HG03442 (cell line): Measurements from ENCODE around the gene RNF10.
A peak's percentile ranks its signal among the peaks of the same experiment; 100 is the strongest.
"Not testable (repeated sequence)": the region's sequence is repeated elsewhere in the genome, so short reads cannot be mapped to it uniquely, and the experiment has no call there.

Experiments
- ATAC-seq: cut with Tn5 transposase; IDR thresholded peaks from one replicate; pipeline ENCODE4 v1.9.1; 2021; ENCODE audit warnings: mild to moderate bottlenecking, moderate library complexity; ENCODE audit not compliant: unreplicated experiment

RNF10 gene

DNA sequence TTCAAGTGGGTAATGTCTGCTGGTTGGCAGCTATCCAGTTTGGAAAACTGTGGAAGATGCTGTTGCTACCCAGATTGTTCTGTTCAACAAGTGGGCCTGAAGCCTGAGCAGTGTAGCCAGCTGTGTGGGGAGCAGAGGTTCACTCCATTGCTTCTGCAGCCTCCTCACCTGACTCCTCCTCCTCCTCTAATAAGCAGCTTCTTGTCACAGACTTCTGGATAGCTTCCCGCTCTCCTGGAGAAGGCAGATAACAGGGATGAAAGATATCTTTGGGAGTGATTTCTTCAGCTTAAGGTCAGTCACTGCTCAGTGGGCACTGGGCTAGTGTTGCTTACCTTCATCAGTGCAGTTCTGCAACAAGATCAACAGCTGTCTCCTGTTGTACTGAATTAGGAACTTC, 45.0 kb downstream of the RNF10 start:
- no peak for ATAC-seq

DNA sequence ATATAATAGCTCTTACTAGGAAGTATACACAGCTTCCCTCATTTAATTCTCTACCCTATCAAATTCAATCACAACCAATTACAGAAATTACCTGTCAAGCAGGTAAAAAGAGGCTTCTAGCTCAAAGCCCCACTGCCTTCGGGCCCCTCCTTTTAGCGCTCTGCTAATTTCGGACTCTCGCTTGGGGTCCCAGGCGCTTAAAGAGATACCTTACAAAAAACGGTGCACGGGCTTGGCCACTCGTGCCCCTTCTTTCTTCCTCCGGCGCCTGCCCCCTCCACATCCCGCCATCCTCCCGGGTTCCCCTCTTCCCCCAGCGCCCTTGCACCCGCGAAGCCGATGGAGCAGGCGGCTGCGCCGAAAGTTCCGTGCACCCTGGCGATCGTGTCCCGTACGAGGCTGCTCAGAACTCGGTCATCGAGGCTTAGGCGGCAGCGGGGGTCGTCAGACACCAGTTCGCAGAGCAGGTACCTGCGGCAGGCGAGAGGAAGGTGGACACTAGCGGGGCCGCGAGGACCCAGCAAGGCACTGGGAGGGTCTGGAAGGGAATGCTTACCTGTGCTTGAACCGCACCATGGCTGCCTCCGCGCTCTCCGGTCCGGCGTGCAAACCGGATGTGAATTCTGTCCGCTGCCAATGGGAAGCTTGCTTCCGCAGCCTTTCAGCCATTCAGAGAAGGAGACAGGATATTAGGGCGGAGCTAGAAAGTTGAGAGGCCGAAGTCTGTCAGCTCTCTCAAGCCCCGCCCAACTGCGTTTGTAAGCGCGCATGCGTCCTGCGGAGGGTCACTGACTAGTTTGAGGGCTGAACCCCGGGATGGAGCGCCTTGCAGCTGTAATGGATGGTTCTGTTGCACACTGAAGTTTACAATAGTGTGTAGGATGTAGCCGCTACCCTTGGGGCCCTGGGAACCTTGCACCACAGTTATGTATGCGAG, 46.9 kb downstream of the RNF10 start, which contains the start of gene POP5:
Gene POP5, minus strand, starts transcription at position 616 of the 937 bp plus-strand sequence. Its CDS starts 40 bp downstream, at position 576.
- peak; percentile 84 for ATAC-seq

DNA sequence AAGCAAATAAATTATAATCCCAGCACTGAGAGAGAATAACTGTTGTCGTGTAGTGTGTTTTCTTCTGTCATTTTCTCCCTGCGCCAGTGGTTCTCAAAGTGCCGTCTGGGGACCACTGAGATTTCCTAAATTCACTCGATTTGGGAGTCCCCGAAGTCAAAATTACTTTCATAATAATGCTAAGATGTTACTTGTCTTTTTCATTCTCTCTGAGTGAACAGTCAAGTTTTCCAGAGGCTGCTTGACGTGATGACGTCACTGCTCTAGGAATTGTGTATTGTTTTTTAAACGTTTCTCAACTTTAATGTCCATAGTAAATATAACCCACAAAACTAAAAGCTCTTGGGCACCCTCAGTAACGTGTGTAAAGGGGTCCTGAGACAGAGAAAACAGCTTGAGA, 47.8 kb downstream of the RNF10 start:
- no peak for ATAC-seq

GRCh38 chr12:120583478-120584030, 49.4 kb downstream of the RNF10 start:
- ATAC-seq, result no peak

DNA sequence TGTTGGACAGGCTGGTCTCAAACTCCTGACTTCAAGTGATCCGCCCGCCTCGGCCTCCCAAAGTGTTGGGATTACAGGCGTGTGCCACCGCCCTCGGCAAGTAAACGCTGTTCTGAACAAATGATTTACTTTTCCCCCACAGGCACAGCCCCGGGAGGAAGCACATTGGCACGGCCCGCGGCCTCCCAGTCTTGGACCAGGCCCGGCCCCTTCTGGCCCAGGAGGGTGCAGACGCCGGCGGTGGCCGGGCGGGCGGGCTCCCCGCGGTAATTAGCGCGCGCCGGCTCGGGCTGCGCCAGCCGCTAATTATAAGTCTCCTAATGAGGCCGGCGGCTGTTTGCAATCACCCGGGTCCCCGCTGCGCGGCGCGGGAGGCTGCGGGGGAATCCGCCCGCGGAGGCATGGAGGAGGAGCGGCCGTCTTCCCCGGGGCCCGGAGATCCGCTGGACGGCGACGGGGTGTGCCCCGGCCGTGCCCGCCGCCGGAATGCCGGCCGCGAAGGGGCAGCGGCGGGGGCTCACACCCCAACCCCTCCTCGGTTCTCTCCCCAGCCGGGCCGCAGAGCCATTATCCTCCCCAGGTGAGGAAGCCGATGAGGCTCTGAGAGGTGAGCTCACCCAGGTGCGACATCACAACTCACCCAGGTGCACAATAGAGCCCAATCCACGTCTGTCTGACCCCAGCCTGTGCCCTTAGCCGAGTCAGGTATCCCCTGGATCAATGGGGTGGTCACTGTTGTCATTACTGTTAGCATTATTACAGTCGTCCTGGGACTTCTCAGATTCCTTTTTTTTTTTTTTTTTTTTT, 50.4 kb downstream of the RNF10 start:
- ATAC-seq, result no peak

GRCh38 chr12:120586206-120586605, 52.0 kb downstream of the RNF10 start:
- no peak for ATAC-seq

DNA sequence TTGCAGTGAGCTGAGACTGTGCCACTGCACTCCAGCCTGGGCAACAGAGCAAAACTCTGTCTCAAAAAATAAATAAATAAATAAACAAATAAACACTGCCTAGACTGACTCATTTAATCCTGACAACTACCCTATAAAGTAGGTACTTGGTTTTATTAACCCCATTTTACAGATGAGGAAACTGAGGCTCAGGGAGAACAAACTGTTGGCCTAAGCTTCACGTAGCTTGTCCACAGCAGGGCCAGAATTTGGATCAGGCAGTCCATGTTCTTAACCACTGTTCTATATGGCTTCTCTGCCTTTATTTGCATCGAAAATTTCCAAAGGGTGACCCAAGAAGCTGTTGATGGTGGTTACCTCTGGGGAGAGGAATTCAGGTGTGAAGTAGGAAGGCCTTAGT, 52.7 kb downstream of the RNF10 start:
- ATAC-seq, result no peak

GRCh38 chr12:120588371-120588770, 54.2 kb downstream of the RNF10 start:
- no peak for ATAC-seq

DNA sequence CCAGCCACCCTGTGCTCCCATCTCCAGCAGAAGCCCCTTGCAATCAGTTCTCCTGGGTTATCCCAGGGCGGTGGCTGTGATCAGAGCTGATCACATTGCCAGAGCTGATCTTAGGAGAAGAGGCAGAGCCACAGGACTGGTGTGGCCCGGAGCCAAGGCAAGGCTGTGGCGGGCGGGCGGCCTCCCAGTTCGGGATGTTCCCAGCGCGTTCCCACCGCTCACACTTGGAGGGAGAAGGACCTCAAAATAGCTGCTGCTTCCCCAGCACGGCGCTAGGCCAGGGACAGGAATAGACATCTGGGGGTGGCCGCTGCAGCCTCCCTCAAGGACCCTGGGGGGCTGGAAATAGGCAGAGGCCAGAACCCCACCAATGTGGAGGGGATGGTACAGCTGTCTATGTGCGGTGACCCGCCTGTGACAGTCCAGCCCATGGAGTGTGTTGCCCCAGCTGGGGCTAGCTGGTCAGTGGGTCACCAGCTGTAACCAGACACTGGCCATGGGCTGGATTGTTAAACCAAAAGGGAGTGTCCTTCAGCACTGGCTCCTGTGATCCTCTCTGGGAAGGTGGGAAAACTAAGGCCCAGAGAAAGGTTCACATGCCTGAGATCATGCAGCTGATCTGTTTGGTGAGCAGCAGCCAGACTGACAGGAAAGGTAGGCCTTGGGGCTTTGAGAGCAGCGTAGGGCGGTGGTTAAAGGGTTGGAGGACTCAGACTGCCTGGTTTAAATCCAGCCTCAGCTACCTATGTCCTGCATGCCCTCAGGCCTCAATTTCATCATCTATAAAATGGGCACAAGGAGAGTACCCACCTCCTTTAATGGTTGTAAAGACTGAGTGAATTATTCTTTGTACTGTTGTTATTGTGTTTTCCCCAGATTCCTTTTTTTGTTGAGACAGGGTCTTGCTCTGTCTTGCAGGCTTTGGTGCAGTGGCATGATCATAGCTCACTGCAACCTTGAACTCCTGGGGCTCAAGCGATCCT, 55.1 kb downstream of the RNF10 start:
- ATAC-seq, result no peak

DNA sequence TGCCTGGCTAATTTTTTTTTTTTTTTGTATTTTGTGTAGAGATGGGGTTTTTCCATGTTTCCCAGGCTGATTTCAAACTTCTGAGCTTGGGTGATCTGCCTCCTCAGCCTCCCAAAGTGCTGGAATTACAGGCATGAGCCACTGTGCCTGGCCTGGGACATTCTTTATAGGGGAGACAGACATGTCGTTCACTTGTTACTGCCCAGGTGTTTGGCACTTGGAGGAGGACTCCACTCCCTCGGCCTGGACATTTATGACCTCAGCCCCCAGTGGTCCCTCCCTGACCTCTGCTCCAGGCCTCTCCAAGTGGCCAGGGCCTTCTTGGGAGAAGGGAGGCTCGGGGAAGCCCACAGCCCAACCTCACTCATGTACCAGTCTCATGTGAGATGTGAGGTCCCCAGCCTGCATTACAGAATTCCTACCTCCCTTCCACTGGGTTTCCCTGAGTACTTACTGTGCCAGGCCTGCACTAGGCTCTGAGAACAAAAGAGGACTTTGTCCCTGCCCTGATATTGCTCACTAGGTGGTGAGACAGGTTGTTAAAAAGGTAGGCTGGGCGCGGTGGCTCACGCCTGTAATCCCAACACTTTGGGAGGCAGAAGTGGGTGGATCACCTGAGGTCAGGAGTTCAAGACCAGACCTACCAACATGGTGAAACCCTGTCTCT, 56.7 kb downstream of the RNF10 start:
- no peak for ATAC-seq

DNA sequence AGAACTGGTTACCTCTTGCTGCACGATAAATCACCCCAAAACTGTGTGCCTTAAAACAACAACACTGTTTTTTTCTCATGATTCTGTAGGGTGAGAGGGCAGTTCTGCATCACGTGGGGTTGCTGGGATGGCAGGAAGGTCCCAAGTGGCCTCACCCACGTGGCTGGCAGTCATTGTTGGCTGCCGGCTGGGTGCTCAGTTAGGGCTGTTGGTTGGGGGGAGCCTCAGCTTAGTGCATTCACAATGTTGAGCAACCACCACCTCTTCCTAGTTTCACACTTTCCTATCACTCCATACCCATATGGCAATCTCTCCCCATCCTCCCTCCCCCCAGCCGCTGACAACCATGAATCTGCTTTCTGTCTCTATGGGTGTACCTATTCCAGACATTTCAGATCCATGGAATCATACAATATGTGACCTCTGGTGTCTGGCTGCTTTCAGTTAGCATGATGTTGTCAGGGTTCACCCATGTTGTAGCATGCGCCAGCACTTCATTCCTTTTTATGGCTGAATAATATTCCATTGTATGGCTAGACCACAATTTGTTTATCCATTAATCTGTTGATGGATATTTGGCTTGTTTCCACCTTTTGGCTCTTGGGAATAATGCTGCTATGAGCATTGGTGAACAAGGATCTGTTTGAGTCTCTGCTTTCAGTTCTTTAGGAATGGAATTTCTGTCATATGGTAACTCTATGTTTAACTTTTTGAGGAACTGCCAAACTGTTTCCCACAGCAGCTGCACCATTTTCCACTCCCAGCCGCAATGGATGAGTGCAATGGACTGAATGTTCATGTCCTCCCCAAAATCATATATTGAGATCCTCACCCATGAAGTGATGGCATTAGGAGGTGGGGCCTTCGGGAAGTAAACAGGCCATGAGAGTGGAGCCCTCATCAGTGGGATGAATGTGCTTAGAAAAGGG, 58.2 kb downstream of the RNF10 start:
- no peak for ATAC-seq

DNA sequence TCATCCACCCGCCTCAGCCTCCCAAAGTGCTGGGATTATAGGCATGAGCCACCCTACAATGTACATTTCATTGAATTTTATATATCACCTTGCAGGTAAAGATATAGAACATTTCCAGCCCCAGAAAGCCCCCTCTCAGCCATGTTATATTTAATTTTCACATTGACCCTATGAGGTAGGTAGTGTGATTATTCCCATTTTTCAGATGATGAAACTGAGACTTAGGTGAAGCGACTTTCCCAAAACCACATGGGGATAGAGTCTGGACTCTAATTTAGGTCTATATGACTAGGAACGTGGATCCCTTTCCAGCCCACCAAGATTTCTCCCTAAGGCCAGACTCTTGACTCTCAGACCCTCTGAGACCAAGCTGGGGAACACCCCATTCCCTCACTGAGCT, 62.7 kb downstream of the RNF10 start:
- no peak for ATAC-seq

DNA sequence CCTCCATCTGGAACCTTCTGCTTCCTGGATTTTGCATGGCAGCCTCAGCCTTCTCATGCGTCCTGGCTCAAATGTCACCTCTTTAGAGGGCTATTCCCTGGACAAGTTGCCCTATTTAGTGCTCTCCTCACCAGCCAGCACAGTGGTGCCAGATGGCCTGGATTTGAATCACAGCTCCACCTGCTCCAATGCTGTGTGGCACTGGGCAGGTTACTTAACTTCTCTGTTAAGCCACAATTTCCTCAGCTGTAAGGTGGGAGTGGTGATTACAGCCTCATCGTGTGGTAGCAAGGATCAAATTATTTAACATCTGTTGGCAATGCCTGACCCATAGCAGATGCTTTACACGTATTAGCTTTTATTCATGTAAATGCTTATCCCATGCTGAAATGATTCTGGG, 63.7 kb downstream of the RNF10 start:
- ATAC-seq, result no peak

DNA sequence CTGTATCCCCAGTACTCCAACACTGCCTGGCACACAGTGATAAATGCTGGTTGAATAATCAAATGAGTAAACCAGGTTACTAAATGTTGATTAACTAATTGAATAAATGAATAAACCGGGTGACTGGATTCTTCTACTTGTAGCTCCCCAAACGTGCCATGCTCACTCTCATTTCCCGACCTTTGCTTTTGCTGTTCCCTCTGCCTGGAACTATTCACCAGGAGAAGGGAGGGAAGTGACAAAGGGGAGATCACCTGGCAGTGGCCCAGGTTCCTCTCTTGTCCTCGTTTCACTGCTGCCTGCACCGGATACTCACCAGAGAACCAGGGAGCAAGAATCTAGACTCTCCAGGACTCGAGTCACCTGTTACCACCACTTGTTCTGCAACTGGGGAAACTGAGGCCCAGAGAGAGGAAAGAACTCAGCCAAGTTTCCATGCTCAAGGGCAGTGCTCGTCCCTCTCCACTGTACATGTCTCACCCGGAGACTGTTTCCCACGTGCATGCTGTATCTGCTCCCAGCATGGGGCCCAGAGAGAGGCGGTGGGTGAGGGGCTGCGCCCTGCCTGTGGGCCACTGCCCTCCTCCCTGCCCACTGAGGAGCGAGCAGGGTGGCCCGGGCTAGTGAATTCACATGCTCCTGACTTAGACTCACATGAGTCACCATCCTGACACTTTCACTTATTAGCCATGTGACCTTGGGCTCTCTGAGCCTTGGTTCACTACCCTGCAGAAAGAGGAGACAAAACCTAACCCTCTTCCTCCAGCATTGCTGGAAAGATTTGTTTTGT, 64.7 kb downstream of the RNF10 start:
- no peak for ATAC-seq

- no peak for ATAC-seq
Measured at GRCh38 chr12:120599672-120600552, 65.8 kb downstream of the RNF10 start.

DNA sequence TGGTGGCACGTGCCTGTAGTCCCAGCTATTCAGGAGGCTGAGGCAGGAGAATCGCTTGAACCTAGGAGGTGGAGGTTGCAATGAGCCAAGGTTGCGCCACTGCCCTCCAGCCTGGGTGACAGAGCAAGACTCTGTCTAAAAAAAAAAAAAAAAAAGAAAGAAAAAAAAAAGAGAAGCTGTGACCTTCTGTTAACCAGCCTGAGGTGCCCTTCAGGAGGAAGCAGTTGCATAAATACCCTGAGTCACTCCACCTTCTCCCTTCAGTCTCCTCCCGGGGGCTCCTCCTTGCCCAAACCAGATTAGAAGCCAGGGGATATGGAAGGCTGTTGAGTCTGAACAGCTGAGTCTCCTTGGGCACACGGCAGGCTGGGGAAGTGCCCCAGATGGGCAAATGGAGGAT, 68.3 kb downstream of the RNF10 start:
- ATAC-seq, result not testable (repeated sequence)

DNA sequence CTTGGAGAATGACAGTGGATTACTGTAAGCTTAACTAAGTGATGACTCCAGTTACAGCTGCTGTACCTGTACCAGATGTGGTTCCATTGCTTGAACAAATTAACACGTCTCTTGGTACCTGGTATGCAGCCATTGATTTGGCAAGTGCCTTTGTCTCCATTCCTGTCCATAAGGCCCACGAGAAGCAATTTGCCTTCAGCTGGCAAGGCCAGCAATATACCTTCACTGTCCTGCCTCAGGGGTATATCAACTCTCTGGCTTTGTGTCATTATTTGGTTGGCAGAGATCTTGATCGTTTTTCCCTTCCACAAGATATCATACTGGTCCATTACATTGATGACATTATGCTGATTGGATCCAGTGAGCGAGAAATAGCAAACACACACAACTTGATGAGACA, 76.4 kb downstream of the RNF10 start:
- ATAC-seq, result no peak
